Measurements from ENCODE around the gene ADCY5.

ADCY5 gene

DNA sequence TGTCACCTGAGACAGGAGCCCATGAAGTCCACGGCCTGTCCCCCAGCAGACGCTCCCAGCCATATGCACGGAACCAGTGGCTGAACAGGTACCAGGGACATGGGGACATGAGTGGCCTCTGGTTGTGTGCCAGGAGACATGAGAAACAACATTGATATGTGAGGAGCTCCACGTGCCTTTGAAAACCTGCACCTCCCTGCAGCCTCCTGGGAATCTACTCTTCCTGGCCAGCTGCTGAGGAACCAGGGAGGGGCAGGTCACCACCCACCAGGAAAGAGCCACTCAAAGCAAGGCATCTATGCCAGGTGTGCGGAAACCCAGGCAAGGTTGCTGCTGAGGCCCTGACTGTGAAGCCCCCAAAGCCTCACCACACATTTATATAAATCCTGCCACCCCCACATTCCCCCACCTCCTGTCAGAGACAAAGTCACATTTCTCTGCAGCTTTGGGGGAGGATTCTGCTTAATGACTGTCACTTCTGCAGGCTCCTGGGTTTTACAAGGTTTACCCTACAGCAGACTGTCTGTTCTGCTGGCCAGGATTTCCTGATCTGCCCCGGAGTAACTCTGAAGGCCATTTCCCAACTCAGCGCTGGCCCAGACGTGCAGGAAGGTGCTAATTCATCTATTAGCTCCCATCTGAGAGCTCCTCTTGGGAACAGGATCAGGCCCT lies 110.8 kb downstream of the ADCY5 start:
- no peak for DNase-seq

DNA sequence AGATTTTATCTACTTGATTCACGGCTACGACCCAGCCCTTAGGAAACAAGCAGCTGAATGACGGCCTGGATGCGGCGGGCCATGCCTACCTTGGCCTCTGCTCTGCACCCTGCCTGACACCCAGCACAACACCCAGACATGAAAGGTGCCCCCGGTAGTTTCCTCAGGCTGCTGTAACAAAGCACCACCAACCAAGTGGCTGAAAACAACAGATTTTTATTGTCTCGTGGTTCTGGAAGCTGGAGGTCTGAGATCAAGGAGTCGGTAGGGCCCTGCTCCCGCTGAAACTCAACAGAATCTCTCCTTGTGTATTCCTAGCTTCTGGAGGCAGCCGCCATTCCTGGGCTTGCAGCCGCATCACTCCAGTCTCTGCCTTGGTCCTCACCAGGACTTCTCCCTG lies 111.7 kb downstream of the ADCY5 start:
- no peak for DNase-seq

DNA sequence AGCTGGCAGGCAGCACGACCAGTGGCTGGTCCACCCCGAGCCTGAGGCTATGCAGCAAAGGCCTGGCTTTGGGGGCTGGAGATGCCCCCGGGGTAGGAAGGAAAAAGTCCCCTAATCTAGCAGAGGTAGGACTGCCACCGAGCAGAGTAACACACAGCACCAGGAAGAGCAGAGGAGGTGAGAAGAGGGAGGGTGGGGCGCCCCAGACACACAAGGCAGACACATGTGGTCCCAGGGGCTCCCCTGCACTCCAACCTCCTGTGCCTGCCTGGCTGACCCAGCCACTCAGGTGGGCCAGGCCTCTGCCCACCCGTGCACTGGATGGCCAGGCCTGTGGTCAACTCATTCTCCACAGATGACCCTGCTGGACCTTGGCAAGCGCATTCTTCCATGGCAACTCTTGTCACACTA lies 112.4 kb downstream of the ADCY5 start:
- DNase-seq: no peak

DNA sequence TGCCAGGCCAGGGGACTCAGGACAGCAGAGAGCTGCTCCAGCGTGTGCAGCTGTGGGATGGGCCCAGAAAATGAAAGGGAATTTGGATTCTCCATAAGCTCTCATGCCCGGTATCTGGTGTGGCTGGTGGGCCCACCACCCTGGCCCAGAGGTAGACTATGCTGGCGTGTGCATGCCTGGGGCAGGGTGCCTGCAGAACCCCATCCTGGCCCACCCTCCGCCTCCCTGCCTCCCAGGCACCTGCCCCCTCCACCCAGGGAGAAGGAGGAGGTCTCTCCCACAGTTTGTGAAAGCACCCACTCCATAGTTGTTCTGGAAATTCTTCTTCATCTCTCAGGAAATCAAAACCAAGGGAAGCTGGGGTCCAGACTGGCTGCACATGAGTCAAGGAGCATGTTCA lies 112.9 kb downstream of the ADCY5 start:
- DNase-seq: no peak

DNA sequence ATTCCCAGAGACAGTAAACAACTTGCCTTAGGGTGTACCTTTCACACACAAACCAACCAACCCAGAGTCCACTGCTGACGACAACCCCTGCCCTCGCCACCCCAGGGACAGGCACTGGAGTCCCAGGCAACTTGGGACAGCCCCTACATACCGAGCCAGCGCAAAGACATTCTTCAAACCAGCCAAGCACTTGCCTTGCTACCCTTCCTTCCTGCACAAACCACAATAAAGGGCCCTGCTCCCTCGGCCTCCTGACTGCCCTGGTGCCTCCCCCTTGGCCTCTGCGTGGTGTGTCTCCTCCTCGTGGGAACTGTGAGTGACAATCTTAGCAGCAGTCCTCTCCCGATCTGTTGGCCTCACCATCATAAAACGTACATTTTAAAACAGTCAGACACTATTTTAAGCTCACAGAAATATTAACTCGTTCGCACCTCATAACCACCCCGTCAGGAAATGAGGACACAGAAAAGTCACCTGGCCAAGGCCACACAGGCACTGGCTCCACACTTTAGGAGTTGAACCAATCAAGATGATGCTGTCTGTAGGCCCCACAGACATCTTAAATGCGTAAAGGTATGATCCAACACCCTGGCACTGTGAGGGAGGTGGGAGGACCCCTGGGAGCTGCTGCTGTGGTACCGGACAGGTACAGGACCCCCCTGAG lies 113.8 kb downstream of the ADCY5 start:
- DNase-seq: no peak

DNA sequence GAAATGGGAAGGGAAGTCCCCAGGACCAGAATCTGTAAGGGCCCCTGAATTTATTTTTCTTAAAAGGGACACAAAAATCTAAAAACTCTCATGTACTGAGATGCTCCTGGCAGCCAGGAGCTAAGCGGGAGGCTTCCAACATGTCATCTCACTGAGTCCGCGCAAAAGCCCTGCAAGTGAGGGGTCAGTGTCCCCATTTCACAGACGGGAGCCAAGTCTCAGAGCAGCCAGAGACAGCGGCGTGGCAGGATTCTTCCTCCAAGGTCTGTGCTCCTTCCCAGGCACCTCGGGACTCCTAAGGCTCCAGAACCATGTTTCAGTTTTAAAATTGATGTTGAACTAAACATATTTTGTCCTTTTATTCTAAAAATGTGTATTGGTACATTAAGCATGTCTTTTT lies 114.8 kb downstream of the ADCY5 start:
- no peak for DNase-seq

DNA sequence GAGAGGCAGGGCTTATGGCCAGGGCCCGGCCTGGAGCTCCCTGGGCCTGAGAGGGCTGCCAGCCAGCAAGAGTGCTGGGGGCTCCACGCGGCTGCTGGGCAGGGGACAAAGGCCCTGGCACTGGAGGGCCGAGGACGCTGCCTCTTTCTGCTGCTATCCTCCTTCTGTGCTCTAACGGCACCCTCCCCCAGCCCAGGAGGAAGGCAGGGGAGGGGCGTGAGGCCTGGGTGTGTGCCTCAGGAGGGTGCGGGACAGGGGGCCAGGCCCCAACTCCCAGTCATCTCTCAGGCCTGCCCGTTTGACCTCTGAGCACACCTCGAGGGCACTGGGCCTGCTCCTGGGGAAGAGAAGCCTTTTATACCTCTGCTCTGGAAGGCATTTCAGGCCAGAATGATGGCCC lies 115.5 kb downstream of the ADCY5 start:
- DNase-seq: no peak

DNA sequence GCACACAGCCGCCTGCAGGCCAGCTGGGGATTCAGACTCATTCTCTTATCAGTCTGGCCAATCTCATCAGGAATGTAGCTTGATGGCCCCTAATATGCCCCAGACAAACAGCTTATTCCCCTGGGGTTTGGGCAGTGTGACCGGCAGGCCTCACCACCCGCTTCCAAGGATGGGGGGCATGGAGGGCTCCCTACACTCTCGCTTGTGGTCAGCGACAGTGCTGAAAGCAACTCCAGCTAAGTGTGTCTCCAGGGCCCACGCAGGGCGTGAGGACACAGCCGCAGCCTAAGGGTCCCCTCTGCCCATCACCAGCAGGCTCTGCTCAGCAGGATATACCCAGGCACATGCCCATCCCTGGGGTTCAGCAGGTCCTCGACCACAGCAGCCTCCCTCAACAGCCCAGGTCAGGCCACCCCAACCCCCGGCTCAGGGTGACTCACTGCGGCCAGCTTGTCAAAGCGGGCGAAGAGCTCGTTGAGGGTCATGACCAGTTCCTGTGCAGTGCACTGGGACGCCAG lies 116.7 kb downstream of the ADCY5 start:
- DNase-seq: no peak

DNA sequence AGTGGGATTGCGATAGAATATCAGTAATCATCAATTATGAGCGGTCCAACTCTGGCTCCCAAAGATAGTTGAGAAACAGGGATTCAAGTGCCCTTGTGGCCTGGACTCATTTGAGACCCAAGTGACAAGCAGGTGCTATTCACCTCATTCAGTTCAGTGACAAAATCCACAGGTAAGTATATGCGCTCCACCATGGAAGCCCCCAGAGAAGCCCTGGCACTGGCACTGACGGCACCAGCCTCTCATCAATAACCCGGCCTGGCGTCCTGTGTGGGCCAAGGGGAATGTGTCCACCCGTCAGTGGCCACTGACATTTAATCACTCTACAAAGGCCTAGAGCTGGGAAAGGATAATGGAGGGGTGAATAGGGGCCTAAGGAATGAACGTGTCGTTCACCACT lies 117.2 kb downstream of the ADCY5 start:
- DNase-seq: no peak

DNA sequence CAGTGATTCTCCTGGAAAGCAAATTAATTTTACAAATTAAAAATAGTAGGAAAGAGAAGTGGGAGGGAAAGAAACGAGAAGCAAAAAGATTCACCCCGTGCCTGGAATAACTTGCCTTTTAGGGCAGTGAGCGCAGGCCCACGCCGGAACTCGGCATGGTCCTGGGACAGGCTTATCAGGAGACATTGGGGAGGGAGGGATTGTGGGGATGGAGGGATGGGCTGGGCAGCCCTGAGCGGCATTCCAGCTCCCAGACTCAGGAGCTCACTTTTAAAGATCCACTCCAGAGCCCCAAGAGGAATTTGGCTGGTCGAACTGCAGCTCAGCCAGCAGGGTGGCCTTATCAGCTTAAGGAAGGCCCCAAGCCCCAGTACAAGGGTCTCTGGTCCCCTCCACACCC lies 117.9 kb downstream of the ADCY5 start:
- DNase-seq: no peak

DNA sequence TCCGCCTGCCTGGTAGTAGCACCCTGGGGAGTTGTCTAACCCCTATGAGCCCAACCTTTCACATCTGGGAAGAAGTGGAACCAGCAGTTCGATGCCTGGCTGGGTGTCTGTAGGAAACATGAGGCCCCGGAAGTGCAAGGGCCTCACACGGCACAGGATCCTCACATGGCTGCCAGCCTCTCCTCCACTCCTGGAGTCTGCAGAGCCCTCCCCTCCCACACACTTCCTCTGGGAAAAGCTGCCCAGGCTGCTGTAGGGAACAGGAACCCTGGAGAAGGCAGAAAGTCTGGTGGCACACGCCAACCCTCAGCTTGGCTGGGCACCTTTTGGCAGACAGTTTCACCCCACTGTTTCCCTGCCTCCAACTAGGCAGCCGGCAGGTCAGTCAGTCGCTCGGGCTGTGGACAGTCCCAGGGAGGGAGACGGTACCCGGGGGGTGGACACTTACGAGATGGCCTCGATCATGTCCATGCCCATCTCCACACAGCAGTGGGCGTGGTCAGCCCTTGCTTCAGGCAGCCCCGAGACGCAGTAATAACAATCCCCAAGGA lies 118.4 kb downstream of the ADCY5 start:
- DNase-seq: no peak

DNA sequence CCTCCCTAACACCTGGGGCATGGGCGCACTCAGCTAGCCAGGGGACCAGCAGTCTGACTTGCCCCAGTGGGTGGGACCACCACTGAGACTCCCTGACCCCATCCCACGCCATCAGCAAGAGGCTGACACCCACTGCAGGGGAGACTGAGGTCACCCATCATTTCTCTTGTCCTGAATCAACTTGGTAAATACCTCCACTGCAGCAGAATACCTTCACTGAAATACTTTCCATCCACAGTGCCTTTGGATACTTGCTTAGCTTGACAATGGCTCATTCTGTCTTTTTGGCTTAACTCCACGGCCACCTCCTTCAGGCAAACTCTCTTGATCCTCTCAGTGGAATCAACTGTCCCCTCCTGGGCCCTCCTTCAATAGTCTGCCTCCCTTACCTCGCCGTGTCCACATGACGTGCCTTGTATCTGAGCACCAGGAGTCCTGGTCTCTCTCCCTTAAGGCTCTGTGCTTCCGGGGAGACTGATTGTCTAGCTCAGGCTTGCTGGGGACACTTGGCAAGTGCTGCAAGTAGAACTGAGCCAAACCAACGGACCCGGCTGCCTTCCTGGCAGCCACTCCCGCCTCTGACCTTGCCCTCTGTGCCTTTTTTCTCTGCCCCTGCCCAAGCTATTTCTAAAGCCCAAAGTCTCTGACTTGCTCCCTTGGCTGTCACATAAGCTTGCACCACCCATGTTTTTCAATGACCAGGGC lies 119.1 kb downstream of the ADCY5 start:
- DNase-seq: no peak

DNA sequence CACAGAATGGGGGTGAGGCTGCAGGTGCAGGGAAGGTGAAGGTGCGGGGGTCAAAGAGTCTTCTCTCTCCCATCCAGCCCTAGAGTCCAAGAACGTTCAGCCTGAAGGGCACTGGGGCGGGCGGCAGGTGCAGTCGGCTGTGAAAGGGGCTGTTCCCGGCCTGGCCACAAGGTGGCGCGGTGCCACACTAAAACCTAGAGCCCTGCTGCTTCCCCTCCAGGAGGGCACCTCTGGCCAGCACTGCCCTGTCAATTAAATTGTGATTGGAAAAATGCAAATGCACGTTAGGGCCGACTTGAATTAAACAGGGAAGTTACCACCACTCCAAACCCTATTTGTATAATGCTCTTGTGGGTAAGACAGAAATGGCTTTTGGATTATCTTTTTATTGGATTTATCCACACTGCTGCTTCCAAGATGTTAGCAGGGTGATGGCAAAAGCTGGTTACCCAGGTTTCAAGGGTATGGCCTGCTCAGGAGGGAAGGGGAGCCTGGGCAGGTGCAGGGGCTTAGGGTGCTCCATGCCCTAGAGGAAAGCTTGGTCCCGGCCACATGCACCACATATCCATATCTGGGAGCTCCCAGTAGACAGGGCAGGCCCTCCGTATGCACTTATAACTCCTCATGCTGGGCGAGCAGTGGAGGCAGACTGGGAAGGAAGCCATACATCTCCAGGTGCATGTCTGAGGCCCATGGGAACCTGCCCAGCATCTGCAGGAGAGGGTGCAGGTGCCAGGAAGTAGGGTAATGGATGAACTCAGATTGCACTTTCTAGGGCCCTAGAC lies 119.8 kb downstream of the ADCY5 start:
- peak; percentile 7 for DNase-seq

DNA sequence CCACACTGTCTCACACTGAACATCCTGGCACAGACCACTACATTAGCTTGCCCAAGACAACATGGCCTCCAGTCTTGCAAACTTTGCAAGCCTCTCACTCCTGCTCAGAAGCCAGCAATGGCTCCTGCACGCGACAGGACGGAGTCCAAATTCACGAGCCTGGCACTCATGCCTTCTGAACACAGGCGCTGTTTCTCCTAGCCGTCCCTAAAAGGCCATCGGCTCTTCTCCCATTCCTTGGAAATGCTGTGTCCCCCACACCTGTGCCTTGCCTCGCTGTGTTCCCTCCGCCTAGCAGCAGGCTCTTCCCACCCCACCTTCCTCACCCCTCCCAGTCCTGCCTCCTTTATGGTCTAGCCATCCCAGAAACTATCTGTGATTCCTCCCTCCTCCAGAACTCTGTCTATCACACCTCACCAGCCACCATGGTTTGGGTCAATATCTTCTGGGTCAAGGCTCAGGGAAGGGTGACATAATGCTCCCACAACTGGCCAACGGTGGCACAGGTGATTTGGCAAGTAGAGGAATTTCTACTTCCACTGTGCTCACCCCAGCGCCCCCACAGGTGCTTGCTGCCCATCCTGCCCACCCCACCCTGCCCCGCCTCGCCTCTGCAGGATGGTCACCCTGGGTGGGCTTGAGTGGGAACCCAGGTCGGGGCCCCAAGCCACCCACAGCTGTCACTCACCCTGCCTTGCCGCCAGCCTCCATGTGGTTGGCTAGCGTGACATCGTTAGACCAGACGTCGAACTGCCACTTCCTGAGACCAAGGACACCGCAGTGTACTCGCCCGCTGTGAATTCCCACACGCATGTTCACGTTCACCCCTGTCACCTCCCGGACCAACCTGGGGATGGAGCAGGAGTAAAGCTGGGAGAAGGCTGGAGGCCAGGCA lies 120.7 kb downstream of the ADCY5 start:
- no peak for DNase-seq

DNA sequence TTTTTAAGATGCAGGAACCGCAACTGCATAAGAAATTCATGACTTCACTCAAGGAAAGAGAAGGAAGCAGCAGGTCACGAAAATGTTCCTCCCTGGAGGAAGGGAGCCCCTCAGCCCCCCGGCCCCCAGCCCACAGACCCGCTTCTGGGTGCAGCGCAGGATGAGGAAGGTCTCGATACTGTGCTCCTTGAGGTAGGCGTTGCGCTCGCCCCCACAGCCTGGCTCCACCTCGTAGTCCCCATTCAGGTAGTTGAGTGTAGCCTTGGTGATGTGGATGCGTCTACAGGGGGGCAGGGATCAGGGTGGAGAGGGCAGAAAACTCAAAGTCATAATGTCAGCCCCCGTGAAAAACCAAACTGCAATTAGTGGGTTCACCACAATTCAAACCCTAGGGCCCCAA lies 121.4 kb downstream of the ADCY5 start:
- no peak for DNase-seq

DNA sequence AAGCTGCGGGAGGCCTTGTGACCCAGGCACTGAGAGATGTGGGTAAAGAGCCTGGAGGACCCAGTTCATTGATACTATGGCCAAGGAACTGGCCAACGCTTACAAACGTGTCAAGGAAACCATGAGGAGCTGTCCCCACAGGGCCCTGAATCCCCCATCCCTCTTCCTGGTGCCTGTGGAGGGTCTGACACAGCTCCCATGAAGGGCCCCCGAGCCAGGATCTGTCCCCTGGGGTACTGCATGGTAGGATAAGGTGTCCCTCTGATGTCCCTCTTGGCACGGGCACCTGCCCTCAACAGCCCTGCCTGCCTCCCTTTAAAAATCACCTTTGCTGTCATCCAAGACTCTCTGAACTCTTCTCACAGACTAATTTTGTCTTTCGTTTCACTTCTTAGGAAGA lies 122.4 kb downstream of the ADCY5 start:
- no peak for DNase-seq

DNA sequence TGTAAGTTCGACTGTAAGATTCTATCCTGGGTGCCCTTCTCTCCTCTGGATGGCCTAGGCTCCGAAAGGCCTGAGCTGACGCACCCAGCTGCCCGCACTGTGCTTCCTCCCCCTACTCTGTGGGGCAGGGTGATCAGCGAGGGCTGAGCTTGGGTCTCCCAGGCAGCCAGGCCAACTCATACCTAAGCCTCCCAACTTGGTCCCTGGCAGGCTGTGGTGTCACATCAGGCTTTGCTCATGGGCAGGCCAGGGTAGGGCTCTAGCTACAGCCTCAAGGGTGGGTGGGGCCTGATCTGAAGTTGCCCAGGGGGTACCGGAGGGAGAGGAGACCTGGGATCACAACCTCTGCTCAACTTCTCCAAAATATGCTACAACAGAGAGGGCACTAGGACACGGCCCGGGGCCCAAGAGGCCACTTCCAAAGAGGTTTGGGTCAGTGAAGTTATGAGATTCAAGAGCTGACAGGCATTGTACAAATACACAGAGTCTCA lies 123.1 kb downstream of the ADCY5 start:
- DNase-seq: no peak

DNA sequence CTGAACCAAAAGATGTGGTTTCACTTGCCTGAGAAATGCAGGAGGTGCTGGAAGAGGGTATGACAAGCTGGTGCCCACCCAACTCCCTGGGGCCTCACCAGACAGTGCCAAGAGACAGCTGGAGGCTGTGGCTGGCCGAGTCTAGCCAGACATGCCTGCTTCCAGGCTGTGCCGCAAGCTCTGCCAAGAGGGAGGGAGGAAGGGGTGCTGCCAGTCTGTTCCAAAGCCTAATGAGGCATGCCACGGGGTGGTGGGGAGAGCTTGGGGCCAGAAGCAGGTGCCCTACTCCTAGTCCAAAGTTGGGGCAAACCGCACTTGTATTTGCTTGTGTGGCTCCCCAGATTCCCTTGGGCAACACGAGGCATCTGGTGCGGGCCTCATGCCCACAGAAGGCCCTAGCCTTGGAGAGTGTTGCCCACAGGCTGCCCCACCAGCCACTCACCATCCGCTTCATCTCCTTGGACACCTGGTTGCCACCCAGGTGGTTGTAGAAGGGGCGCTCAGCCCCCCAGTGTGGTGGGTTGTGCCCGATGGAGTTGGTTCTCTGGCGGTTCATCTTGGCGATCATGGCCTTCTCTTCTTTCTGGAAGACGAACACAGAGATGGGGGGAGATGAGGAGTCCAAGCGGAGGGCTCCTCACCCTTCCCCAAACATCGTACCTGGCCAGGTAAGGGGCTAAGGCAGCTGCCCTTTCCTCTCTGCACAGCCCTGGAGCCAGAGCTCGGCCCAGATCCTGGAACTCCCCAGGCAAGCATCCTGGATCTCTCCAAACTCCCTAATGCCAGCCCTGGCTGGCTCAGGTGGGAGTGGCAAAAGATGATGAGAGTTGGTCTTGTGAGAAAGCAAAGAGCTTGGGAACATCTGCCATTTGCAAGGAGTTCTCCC lies 123.8 kb downstream of the ADCY5 start:
- no peak for DNase-seq

DNA sequence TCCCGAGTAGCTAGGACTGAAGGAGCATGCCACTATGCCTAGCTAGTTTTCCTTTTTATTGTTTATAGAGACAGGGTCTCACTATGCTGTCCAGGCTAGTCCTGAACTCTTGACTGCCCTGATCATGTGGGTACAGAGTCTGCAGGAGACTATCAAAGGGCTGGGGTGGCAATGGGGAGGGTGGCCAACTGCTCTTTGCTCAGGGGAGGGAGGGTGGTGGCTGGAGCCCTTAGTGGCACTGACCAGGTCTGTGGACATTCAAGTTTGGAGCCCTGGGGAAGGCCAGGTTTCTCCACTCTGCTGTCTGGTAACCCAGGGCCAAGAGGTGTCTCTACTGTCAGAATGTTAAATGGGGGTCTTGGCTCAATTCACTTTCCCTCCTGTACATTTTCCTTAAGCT lies 125.1 kb downstream of the ADCY5 start:
- no peak for DNase-seq

DNA sequence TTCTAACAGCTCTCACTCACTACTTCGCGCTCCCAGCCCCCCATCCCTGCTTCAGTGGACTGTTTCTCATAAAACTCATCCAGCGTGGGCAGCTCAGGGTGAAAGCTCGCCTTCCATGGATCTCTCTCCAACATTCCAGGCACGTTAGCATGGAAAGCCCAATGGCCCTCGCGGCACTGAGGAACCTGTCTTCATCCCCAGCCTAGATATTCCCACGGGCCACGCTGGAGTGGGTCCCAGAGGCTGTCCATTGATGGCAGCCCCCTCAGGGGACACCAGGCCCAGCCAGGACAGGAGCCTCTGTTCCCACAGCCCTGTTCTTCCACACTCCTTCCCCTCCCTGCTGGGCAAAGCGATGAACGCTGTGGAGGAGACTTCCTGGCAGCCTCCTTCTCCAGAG lies 126.0 kb downstream of the ADCY5 start:
- no peak for DNase-seq

DNA sequence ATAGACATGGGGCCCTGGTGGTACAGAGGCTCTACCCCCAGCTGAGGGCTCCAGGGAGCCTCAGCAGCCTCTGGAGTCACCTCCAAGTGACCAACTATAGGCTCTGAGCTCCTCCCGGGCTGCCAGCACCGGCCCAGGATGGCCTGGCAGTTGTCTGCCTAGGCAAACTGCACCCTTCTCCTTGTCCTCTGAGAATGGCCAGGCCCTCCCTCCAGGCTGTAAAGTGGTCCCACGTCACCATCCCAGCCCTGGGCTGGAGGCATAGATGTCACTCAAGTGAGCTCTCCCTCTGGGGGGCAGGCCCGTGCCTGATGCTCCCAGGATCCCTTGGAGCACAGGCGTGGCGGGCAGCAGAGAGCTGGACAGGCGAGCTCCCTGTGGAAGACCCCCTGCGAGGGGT lies 127.1 kb downstream of the ADCY5 start:
- DNase-seq: no peak

Data from amniotic stem cell (primary cell).